Endodermal cell (in vitro differentiated cells): Measurements from ENCODE around the gene SUGCT. TPM values are rescaled to one million over a fixed set of nuclear protein-coding genes. Genes with fewer than 3 reads are reported as not detected.

Experiments
- DNase-seq: peaks from one replicate; pipeline ENCODE4 v3.0.0-alpha.2; 2017
- H3K27ac ChIP-seq: 2 replicates; pipeline ENCODE4 v1.5.1; 2013; ENCODE audit warnings: mild to moderate bottlenecking, low read depth, low read length, moderate library complexity
- H3K27me3 ChIP-seq: 2 replicates; pipeline ENCODE4 v1.6.1; 2013; ENCODE audit warnings: mild to moderate bottlenecking, low read length, moderate library complexity; ENCODE audit not compliant: insufficient read depth, control insufficient read depth, poor library complexity, severe bottlenecking
- H3K36me3 ChIP-seq: 2 replicates; pipeline ENCODE4 v1.7.0; 2013; ENCODE audit warnings: mild to moderate bottlenecking, low read length, moderate library complexity; ENCODE audit not compliant: control insufficient read depth, insufficient read depth
- H3K4me1 ChIP-seq: one replicate; pipeline ENCODE4 v1.7.0; 2013; ENCODE audit warnings: low read length; ENCODE audit not compliant: control insufficient read depth, insufficient read depth
- H3K4me3 ChIP-seq: 2 replicates; pipeline ENCODE4 v1.5.1; 2013; ENCODE audit warnings: mild to moderate bottlenecking, low read length, moderate library complexity
- H3K9ac ChIP-seq: 2 replicates; pipeline ENCODE4 v1.6.1; 2013; ENCODE audit warnings: mild to moderate bottlenecking, low read length, moderate library complexity; ENCODE audit not compliant: poor library complexity, severe bottlenecking; ENCODE audit errors: extremely low read depth
- H3K9me3 ChIP-seq: 2 replicates; pipeline ENCODE4 v1.6.1; 2013; ENCODE audit warnings: mild to moderate bottlenecking, low read length, moderate library complexity; ENCODE audit not compliant: control insufficient read depth
- H3K27ac Mint-ChIP-seq: 2 replicates; pipeline ENCODE4 v1.8.0; 2020; ENCODE audit warnings: mixed read lengths
- H3K27me3 Mint-ChIP-seq: 2 replicates; pipeline ENCODE4 v1.8.0; 2021; ENCODE audit warnings: mild to moderate bottlenecking, mixed read lengths; ENCODE audit not compliant: insufficient read depth
- H3K36me3 Mint-ChIP-seq: 2 replicates; pipeline ENCODE4 v1.8.0; 2020; ENCODE audit warnings: low read depth, mixed read lengths
- H3K4me1 Mint-ChIP-seq: 2 replicates; pipeline ENCODE4 v1.8.0; 2020; ENCODE audit warnings: mixed read lengths
- H3K4me3 Mint-ChIP-seq: 2 replicates; pipeline ENCODE4 v1.8.0; 2020; ENCODE audit warnings: mild to moderate bottlenecking, moderate library complexity, mixed read lengths
- H3K9me3 Mint-ChIP-seq: 2 replicates; pipeline ENCODE4 v1.8.0; 2020; ENCODE audit warnings: mild to moderate bottlenecking, mixed read lengths
- CTCF ChIP-seq: fragments of 200-600 bp; sonication (generic); conservative IDR thresholded peaks from 2 replicates; pipeline ENCODE4 v1.5.0; 2021; ENCODE audit warnings: antibody characterized with exemption, mild to moderate bottlenecking
- WGBS, 2 experiments: methylation state at CpG; one replicate each; pipeline versions ENCODE4 v1.1.5 to v1.1.7; 2013; ENCODE audit warnings: missing lambda C conversion rate in 2 of 2, mixed read lengths in 1 of 2; ENCODE audit not compliant: insufficient coverage in 1 of 2, insufficient read length in 1 of 2; 5-methylcytosine and 5-hydroxymethylcytosine counted together
- total RNA-seq, 2 donors: library from RNA; stranded (reverse); fragmentation: NEBNext Ultra II Directional in 1 of 2; extraction: Animal tissue kit (Norgen Biotek cat#: 25700) in 1 of 2; gene quantifications; 2 replicates in 1 of 2; 3 replicates in 1 of 2; pipeline ENCODE4 v1.2.1, GENCODE V29; 2021

Gene SUGCT
- total RNA-seq, 2 donors from 2014 or later: 3.6 to 3.9 TPM

GRCh38 chr7:40341836-40342235 lies 207.0 kb downstream of the SUGCT start:
- no peak overlapping the region for H3K27ac Mint-ChIP-seq
- H3K4me3 Mint-ChIP-seq: no peak overlapping the region
- no peaks in the 10 kb centered on the region for H3K36me3 Mint-ChIP-seq
- no peak for TF ChIP-seq CTCF
- H3K9me3 ChIP-seq: no peaks in the 10 kb centered on the region
- no peaks in the 10 kb centered on the region for H3K27me3 Mint-ChIP-seq
- H3K4me3 ChIP-seq: no peak overlapping the region
- H3K36me3 ChIP-seq: no peaks in the 10 kb centered on the region
- H3K9ac ChIP-seq: no peak overlapping the region
- no peak for DNase-seq
- no peak overlapping the region for H3K27ac ChIP-seq
- peaks cover 34% of the 10 kb centered on the region for H3K9me3 Mint-ChIP-seq
- no peaks in the 10 kb centered on the region for H3K4me1 Mint-ChIP-seq
- H3K4me1 ChIP-seq: no peaks in the 10 kb centered on the region
- H3K27me3 ChIP-seq: no peaks in the 10 kb centered on the region

GRCh38 chr7:40346554-40346953 lies 211.7 kb downstream of the SUGCT start:
- no peak overlapping the region for H3K4me3 Mint-ChIP-seq
- H3K4me1 ChIP-seq: no peaks in the 10 kb centered on the region
- no peaks in the 10 kb centered on the region for H3K36me3 ChIP-seq
- no peak overlapping the region for H3K27ac ChIP-seq
- H3K4me1 Mint-ChIP-seq: no peaks in the 10 kb centered on the region
- no peak overlapping the region for H3K27ac Mint-ChIP-seq
- no peak for DNase-seq
- H3K36me3 Mint-ChIP-seq: no peaks in the 10 kb centered on the region
- H3K27me3 ChIP-seq: no peaks in the 10 kb centered on the region
- H3K9me3 ChIP-seq: no peaks in the 10 kb centered on the region
- peaks cover 1% of the 10 kb centered on the region for H3K9me3 Mint-ChIP-seq
- TF ChIP-seq CTCF: no peak
- WGBS, 2 experiments: 98 to 100% methylated on average over 3 to 5 of the region's 5 CpGs
- H3K27me3 Mint-ChIP-seq: no peaks in the 10 kb centered on the region
- no peak overlapping the region for H3K9ac ChIP-seq
- no peak overlapping the region for H3K4me3 ChIP-seq

- Mint-ChIP-seq H3K27ac (no peak overlapping the region), H3K27me3 (no peaks in the 10 kb centered on the region), H3K9me3 (peaks cover 1% of the 10 kb centered on the region), H3K4me3 (no peak overlapping the region), H3K36me3 (no peaks in the 10 kb centered on the region), H3K4me1 (no peaks in the 10 kb centered on the region)
- no peaks in the 10 kb centered on the region for H3K4me1 ChIP-seq
- DNase-seq: no peak
- H3K4me3 ChIP-seq: no peak overlapping the region
- no peak overlapping the region for H3K9ac ChIP-seq
- 89 to 100% methylated on average over 3 to 7 of the region's 7 CpGs for WGBS, 2 experiments
- no peaks in the 10 kb centered on the region for H3K36me3 ChIP-seq
- no peak for TF ChIP-seq CTCF
- no peaks in the 10 kb centered on the region for H3K27me3 ChIP-seq
- no peak overlapping the region for H3K27ac ChIP-seq
- no peaks in the 10 kb centered on the region for H3K9me3 ChIP-seq
These were observed 213.4 kb downstream of the SUGCT start for GRCh38 chr7:40348126-40348728.
